HepG2 (cell line): ENCODE data around the gene CDK11B. TPM values are rescaled to one million over a fixed set of nuclear protein-coding genes. Genes with fewer than 3 reads are reported as not detected.
A peak's percentile ranks its signal among the peaks of the same experiment; 100 is the strongest.

Experiments used
- ARNT2 ChIP-seq: sonication (generic); formaldehyde crosslinking; IDR thresholded peaks from 2 replicates; pipeline ENCODE4 v1.8.0; 2022; ENCODE audit warnings: mild to moderate bottlenecking, low read depth, missing genetic modification reagents, moderate library complexity
- CSRNP2 ChIP-seq: sonication (generic); formaldehyde crosslinking; conservative IDR thresholded peaks from 2 replicates; pipeline ENCODE4 v1.8.0; 2022; ENCODE audit warnings: low read depth, missing genetic modification reagents
- DR1 ChIP-seq: sonication (generic); formaldehyde crosslinking; IDR thresholded peaks from 2 replicates; pipeline ENCODE4 v1.8.0; 2021; ENCODE audit warnings: mild to moderate bottlenecking, missing genetic modification reagents, inconsistent platforms
- EP300 ChIP-seq, 3 experiments: sonication (generic) in 1 of 3; formaldehyde crosslinking in 1 of 3; IDR thresholded peaks; 2 replicates each; pipeline versions ENCODE4 v1.5.1 to v1.6.1; 2011 to 2020; ENCODE audit warnings: low read depth in 2 of 3, low read length in 2 of 3, borderline replicate concordance in 1 of 3, improper control_type of control experiment in 1 of 3, mild to moderate bottlenecking in 1 of 3, missing genetic modification reagents in 1 of 3, moderate library complexity in 1 of 3
- ETS1 ChIP-seq: sonication (generic); formaldehyde crosslinking; IDR thresholded peaks from 2 replicates; pipeline ENCODE4 v1.4.0; 2020; ENCODE audit warnings: missing genetic modification reagents
- GATAD2A ChIP-seq: IDR thresholded peaks from 2 replicates; pipeline ENCODE4 v1.6.1; 2016
- HOXD1 ChIP-seq: sonication (generic); formaldehyde crosslinking; IDR thresholded peaks from 2 replicates; pipeline ENCODE4 v1.5.0; 2020; ENCODE audit warnings: missing genetic modification reagents
- MBD4 ChIP-seq: IDR thresholded peaks from 2 replicates; pipeline ENCODE4 v1.6.1; 2012; ENCODE audit warnings: low read length, inconsistent platforms, borderline replicate concordance
- NBN ChIP-seq: fragments of 450-650 bp; conservative IDR thresholded peaks from 2 replicates; pipeline ENCODE4 v1.6.1; 2017
- NCOA1 ChIP-seq: sonication (generic); formaldehyde crosslinking; IDR thresholded peaks from 2 replicates; pipeline ENCODE4 v1.9.0; 2021; ENCODE audit warnings: missing genetic modification reagents
- POGZ ChIP-seq: sonication (generic); formaldehyde crosslinking; IDR thresholded peaks from 2 replicates; pipeline ENCODE4 v1.4.0; 2020; ENCODE audit warnings: mild to moderate bottlenecking, missing genetic modification reagents
- PPARG ChIP-seq: conservative IDR thresholded peaks from 2 replicates; pipeline ENCODE4 v1.6.1; 2016; ENCODE audit warnings: missing biosample characterization, missing genetic modification reagents
- RBAK ChIP-seq: sonication (generic); formaldehyde crosslinking; IDR thresholded peaks from 2 replicates; pipeline ENCODE4 v1.5.1; 2020; ENCODE audit warnings: mild to moderate bottlenecking, missing genetic modification reagents
- RFX3 ChIP-seq: IDR thresholded peaks from 2 replicates; pipeline ENCODE4 v1.6.1; 2016; ENCODE audit warnings: missing biosample characterization, missing genetic modification reagents
- SAFB2 ChIP-seq: sonication (generic); formaldehyde crosslinking; IDR thresholded peaks from 2 replicates; pipeline ENCODE4 v1.5.1; 2020; ENCODE audit warnings: missing genetic modification reagents, low read depth, mild to moderate bottlenecking, borderline replicate concordance
- SNAPC5 ChIP-seq: sonication (generic); formaldehyde crosslinking; IDR thresholded peaks from 2 replicates; pipeline ENCODE4 v1.8.1; 2023; ENCODE audit warnings: mild to moderate bottlenecking, missing genetic modification reagents, borderline replicate concordance
- SOX5 ChIP-seq: IDR thresholded peaks from 2 replicates; pipeline ENCODE4 v1.6.1; 2016; ENCODE audit warnings: borderline replicate concordance
- TAF15 ChIP-seq: fragments of 200-400 bp; formaldehyde crosslinking; IDR thresholded peaks from one replicate; pipeline ENCODE4 v1.6.1; 2018; ENCODE audit warnings: mild to moderate bottlenecking, low read depth, low read length; ENCODE audit not compliant: poor library complexity, severe bottlenecking
- TEAD3 ChIP-seq: optimal IDR thresholded peaks from 2 replicates; pipeline ENCODE3; 2016; ENCODE audit warnings: borderline replicate concordance
- TGIF2 ChIP-seq: IDR thresholded peaks from 2 replicates; pipeline ENCODE4 v1.6.1; 2016; ENCODE audit warnings: control low read depth, missing compliant biosample characterization
- ZFP41 ChIP-seq: sonication (generic); formaldehyde crosslinking; IDR thresholded peaks from 2 replicates; pipeline ENCODE4 v1.4.0; 2020; ENCODE audit warnings: mild to moderate bottlenecking, missing genetic modification reagents, borderline replicate concordance
- ZFYVE20 ChIP-seq: sonication (generic); formaldehyde crosslinking; IDR thresholded peaks from 2 replicates; pipeline ENCODE4 v1.8.0; 2023; ENCODE audit warnings: low read depth, mild to moderate bottlenecking, moderate library complexity, missing genetic modification reagents, borderline replicate concordance
- ZNF33A ChIP-seq: sonication (generic); formaldehyde crosslinking; IDR thresholded peaks from 2 replicates; pipeline ENCODE4 v1.5.1; 2020; ENCODE audit warnings: missing genetic modification reagents, mild to moderate bottlenecking, moderate library complexity, borderline replicate concordance
- ZNF34 ChIP-seq: sonication (generic); formaldehyde crosslinking; IDR thresholded peaks from 2 replicates; pipeline ENCODE4 v1.4.0; 2020; ENCODE audit warnings: mild to moderate bottlenecking, missing genetic modification reagents, borderline replicate concordance
- ZNF530 ChIP-seq: sonication (generic); formaldehyde crosslinking; IDR thresholded peaks from 2 replicates; pipeline ENCODE4 v1.5.0; 2020; ENCODE audit warnings: low read depth, mild to moderate bottlenecking, missing genetic modification reagents
- ZNF547 ChIP-seq: sonication (generic); formaldehyde crosslinking; IDR thresholded peaks from 2 replicates; pipeline ENCODE4 v1.5.1; 2020; ENCODE audit warnings: mild to moderate bottlenecking, missing genetic modification reagents
- ZNF567 ChIP-seq: sonication (generic); formaldehyde crosslinking; IDR thresholded peaks from 2 replicates; pipeline ENCODE4 v1.8.1; 2023; ENCODE audit warnings: mild to moderate bottlenecking, missing genetic modification reagents, borderline replicate concordance
- ZNF674 ChIP-seq: sonication (generic); formaldehyde crosslinking; IDR thresholded peaks from 2 replicates; pipeline ENCODE4 v1.5.0; 2020; ENCODE audit warnings: low read depth, mild to moderate bottlenecking, missing genetic modification reagents
- ZNF891 ChIP-seq: sonication (generic); formaldehyde crosslinking; IDR thresholded peaks from 2 replicates; pipeline ENCODE4 v1.5.0; 2020; ENCODE audit warnings: mild to moderate bottlenecking, missing genetic modification reagents
- polyA plus RNA-seq, 8 experiments: library from polyadenylated mRNA; depleted of rRNA in 3 of 8; stranded (reverse) in 7 of 8; unstranded in 1 of 8; fragments of >200 nt; fragmentation: Illumina TruSeq in 4 of 8; extraction: Trizol in 4 of 8; gene quantifications; 2 replicates each; pipeline versions ENCODE4 v1.2.1 to v1.2.3, GENCODE V29; 2011 to 2016; ENCODE audit warnings: low read depth in 4 of 8, missing spikeins in 1 of 8, mixed read lengths in 1 of 8; ENCODE audit not compliant: insufficient read depth in 1 of 8
- total RNA-seq, 5 experiments: library from RNA; depleted of rRNA; stranded (reverse); fragments of >200 nt; fragmentation: Illumina TruSeq; extraction: Trizol; gene quantifications; 2 replicates each; pipeline ENCODE4 v1.2.3, GENCODE V29; 2016; ENCODE audit warnings: low read depth in 1 of 5

CDK11B gene
- total and polyA plus RNA-seq, 2 of the 13 experiments (the other 11 are each of a cell fraction or from before 2014, with no cell fraction given) = 3.6 to 15.1 TPM

GRCh38 chr1:1678581-1679380 is 20.0 kb upstream of the CDK11B start (continued):
- TF ChIP-seq TAF15 (no peak), TGIF2 (CRISPR knock-in tag) (no peak), ZNF547 (CRISPR knock-in tag) (peak; percentile 33; the same call in 1 of the 2 replicates), SOX5 (CRISPR knock-in tag) (peak; percentile 62; the same call in 1 of the 2 replicates), NBN (no peak), ARNT2 (CRISPR knock-in tag) (peak; percentile 56; the same call in 1 of the 2 replicates), ZNF530 (CRISPR knock-in tag) (no peak), EP300 (IDR thresholded peaks at IDR 0.05; ENCODE audit: low read depth in 2 of 2, low read length in 2 of 2) (peak in 1 of 2 experiments; percentile 33; a peak in 1 of 4 replicates), EP300 (CRISPR knock-in tag; IDR thresholded peaks at IDR 0.05; ENCODE audit: borderline replicate concordance) (peak; percentile 33), RBAK (CRISPR knock-in tag) (no peak), ZNF33A (CRISPR knock-in tag) (no peak), ZNF567 (CRISPR knock-in tag) (no peak), TEAD3 (CRISPR knock-in tag) (peak; percentile 40), ZFYVE20 (no peak), POGZ (CRISPR knock-in tag) (peak; percentile 54; the same call in 1 of the 2 replicates), GATAD2A (peak; percentile 78; the same call in 1 of the 2 replicates), ZNF674 (no peak), CSRNP2 (CRISPR knock-in tag) (no peak), SAFB2 (CRISPR knock-in tag) (no peak), RFX3 (CRISPR knock-in tag) (no peak), DR1 (CRISPR knock-in tag) (no peak; the same call in 1 of the 2 replicates), SNAPC5 (CRISPR knock-in tag) (no peak), ZNF891 (peak; percentile 83), ZFP41 (CRISPR knock-in tag) (no peak), ETS1 (CRISPR knock-in tag) (no peak), PPARG (CRISPR knock-in tag) (peak; percentile 50; the same call in 1 of the 2 replicates), NCOA1 (CRISPR knock-in tag) (no peak), MBD4 (no peak), ZNF34 (CRISPR knock-in tag) (no peak), HOXD1 (CRISPR knock-in tag) (0 out of 2 replicates have a peak, but pooled peaks have one; percentile 23)
